ENCODE data around the gene UBASH3B.

Gene UBASH3B

GRCh38 chr11:122705396-122705795, 49.9 kb downstream of the UBASH3B start:
- H3K4me3 ChIP-seq (ENCODE audit: low read depth, low read length) = no peak overlapping the region
- H3K9me3 ChIP-seq = no peaks in the 10 kb centered on the region
- H3K36me3 ChIP-seq = no peaks in the 10 kb centered on the region
- H3K4me1 ChIP-seq = no peaks in the 10 kb centered on the region
- no peak for TF ChIP-seq CTCF (IDR thresholded peaks at IDR 0.05; ENCODE audit: low read depth, low read length)
- peaks cover 16% of the 10 kb centered on the region for H3K27me3 ChIP-seq
- DNase-seq = no peak

GRCh38 chr11:122706291-122707088, 51.0 kb downstream of the UBASH3B start:
- Histone ChIP-seq H3K4me1 (no peaks in the 10 kb centered on the region), H3K27me3 (peaks cover 16% of the 10 kb centered on the region), H3K4me3 (ENCODE audit: low read depth, low read length) (no peak overlapping the region), H3K36me3 (no peaks in the 10 kb centered on the region), H3K9me3 (no peaks in the 10 kb centered on the region)
- TF ChIP-seq CTCF (IDR thresholded peaks at IDR 0.05; ENCODE audit: low read depth, low read length) = no peak
- DNase-seq = no peak

GRCh38 chr11:122707111-122707510, 51.6 kb downstream of the UBASH3B start:
- no peaks in the 10 kb centered on the region for H3K9me3 ChIP-seq
- peaks cover 16% of the 10 kb centered on the region for H3K27me3 ChIP-seq
- no peak overlapping the region for H3K4me3 ChIP-seq (ENCODE audit: low read depth, low read length)
- H3K4me1 ChIP-seq = no peaks in the 10 kb centered on the region
- TF ChIP-seq CTCF (IDR thresholded peaks at IDR 0.05; ENCODE audit: low read depth, low read length) = no peak
- no peaks in the 10 kb centered on the region for H3K36me3 ChIP-seq
- DNase-seq = no peak

GRCh38 chr11:122707901-122708300, 52.4 kb downstream of the UBASH3B start:
- TF ChIP-seq CTCF (IDR thresholded peaks at IDR 0.05; ENCODE audit: low read depth, low read length) = no peak
- H3K36me3 ChIP-seq = no peaks in the 10 kb centered on the region
- H3K27me3 ChIP-seq = peaks cover 16% of the 10 kb centered on the region
- H3K9me3 ChIP-seq = no peaks in the 10 kb centered on the region
- DNase-seq = no peak
- no peaks in the 10 kb centered on the region for H3K4me1 ChIP-seq
- no peak overlapping the region for H3K4me3 ChIP-seq (ENCODE audit: low read depth, low read length)

- no peak for DNase-seq
- no peak overlapping the region for H3K4me3 ChIP-seq (ENCODE audit: low read depth, low read length)
- H3K27me3 ChIP-seq = peaks cover 12% of the 10 kb centered on the region
- TF ChIP-seq CTCF (IDR thresholded peaks at IDR 0.05; ENCODE audit: low read depth, low read length) = no peak
- H3K9me3 ChIP-seq = no peaks in the 10 kb centered on the region
- no peaks in the 10 kb centered on the region for H3K4me1 ChIP-seq
- H3K36me3 ChIP-seq = no peaks in the 10 kb centered on the region
Measured at GRCh38 chr11:122709039-122709760, 53.7 kb downstream of the UBASH3B start.

GRCh38 chr11:122711362-122711761, 55.8 kb downstream of the UBASH3B start:
- TF ChIP-seq CTCF (IDR thresholded peaks at IDR 0.05; ENCODE audit: low read depth, low read length) = no peak
- Histone ChIP-seq H3K4me3 (ENCODE audit: low read depth, low read length) (no peak overlapping the region), H3K27me3 (peaks cover 10% of the 10 kb centered on the region), H3K9me3 (no peaks in the 10 kb centered on the region), H3K36me3 (no peaks in the 10 kb centered on the region), H3K4me1 (no peaks in the 10 kb centered on the region)
- no peak for DNase-seq

All from BE2C (cell line).